ENCODE data around the gene VWA5B1. TPM values are rescaled to one million over a fixed set of nuclear protein-coding genes. Genes with fewer than 3 reads are reported as not detected.

Gene VWA5B1
- total and polyA plus RNA-seq, 2 of the 4 experiments (the other 2 are of a cell fraction) = not detected

DNA sequence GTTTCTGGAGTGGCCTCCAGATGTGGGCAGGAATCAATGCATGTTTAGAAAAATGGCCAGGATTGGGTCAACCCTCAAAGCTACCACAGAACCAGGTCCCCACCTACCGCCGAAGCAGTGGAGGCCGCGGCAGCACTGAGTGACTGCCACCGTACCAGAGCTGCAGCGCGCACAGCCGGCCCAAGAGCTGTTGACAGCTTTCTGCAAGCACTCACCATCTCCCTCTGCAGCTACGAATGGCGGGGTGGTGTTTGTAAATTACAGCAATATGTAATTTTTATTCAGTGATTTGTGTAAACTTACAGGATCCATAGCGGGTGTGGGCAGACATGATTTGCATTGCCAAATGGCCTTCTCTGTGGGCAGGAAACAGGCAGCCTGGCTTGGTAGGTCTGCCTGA is 98.9 kb downstream of the VWA5B1 start:
- ChIA-PET POLR2A (ENCODE audit: unreplicated experiment) (no interaction called here), CTCF (interaction anchor here (1.6 to 2.6 kb wide), 2 partner anchors 9 to 12 kb away, joined by 4 to 11 read pairs; no protein-coding TSS in a partner anchor)
- H3K14ac ChIP-seq (replicated peaks; ENCODE audit: low read depth, low read length) = no peak overlapping the region
- DNase-seq (no peak), ATAC-seq (ENCODE audit: low read depth) (peak; percentile 21; the same call in 1 of the 2 replicates)
- no peaks in the 10 kb centered on the region for H3K36me3 ChIP-seq (ENCODE audit: control insufficient read depth, insufficient read depth, low read length)
- H4K20me1 ChIP-seq (ENCODE audit: insufficient read depth, low read length) = no peaks in the 10 kb centered on the region
- H3K79me1 ChIP-seq (ENCODE audit: low read depth in 1 of 2, low read length in 2 of 2) = no peaks in the 10 kb centered on the region
- no peak overlapping the region for H4K8ac ChIP-seq (ENCODE audit: low read depth in 2 of 2, low read length in 2 of 2)
- in situ Hi-C loops (cut with MboI; ENCODE audit: low sequenced_read_pairs) = no loop called here
- H3K4me3 ChIP-seq (ENCODE audit: insufficient read depth, low read depth, low read length) = no peak overlapping the region
- H3K4me2 ChIP-seq (ENCODE audit: low read depth, low read length) = no peak overlapping the region
- TF ChIP-seq, protein P1, sequence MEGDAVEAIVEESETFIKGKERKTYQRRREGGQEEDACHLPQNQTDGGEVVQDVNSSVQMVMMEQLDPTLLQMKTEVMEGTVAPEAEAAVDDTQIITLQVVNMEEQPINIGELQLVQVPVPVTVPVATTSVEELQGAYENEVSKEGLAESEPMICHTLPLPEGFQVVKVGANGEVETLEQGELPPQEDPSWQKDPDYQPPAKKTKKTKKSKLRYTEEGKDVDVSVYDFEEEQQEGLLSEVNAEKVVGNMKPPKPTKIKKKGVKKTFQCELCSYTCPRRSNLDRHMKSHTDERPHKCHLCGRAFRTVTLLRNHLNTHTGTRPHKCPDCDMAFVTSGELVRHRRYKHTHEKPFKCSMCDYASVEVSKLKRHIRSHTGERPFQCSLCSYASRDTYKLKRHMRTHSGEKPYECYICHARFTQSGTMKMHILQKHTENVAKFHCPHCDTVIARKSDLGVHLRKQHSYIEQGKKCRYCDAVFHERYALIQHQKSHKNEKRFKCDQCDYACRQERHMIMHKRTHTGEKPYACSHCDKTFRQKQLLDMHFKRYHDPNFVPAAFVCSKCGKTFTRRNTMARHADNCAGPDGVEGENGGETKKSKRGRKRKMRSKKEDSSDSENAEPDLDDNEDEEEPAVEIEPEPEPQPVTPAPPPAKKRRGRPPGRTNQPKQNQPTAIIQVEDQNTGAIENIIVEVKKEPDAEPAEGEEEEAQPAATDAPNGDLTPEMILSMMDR (conservative IDR thresholded peaks at IDR 0.05; ENCODE audit: low read depth, low read length) = no peak
- no peak for TF ChIP-seq NFE2L2 (IDR thresholded peaks at IDR 0.05; ENCODE audit: low read depth, low read length)
- no peak for TF ChIP-seq CEBPB (IDR thresholded peaks at IDR 0.05; ENCODE audit: low read depth, low read length)
- no peak for TF ChIP-seq BHLHE40 (IDR thresholded peaks at IDR 0.05; ENCODE audit: low read depth, low read length)
- TF ChIP-seq POLR2A (IDR thresholded peaks at IDR 0.05; ENCODE audit: low read depth, low read length) = no peak
- no peak for TF ChIP-seq FOS (IDR thresholded peaks at IDR 0.05; ENCODE audit: low read depth, low read length)
- TF ChIP-seq RCOR1 (IDR thresholded peaks at IDR 0.05; ENCODE audit: insufficient replicate concordance, low read length) = no peak
- TF ChIP-seq MAFK (IDR thresholded peaks at IDR 0.05; ENCODE audit: low read depth, low read length) = no peak
- TF ChIP-seq ELK1 (IDR thresholded peaks at IDR 0.05; ENCODE audit: borderline replicate concordance, low read depth, low read length) = no peak
- TF ChIP-seq, protein P2, sequence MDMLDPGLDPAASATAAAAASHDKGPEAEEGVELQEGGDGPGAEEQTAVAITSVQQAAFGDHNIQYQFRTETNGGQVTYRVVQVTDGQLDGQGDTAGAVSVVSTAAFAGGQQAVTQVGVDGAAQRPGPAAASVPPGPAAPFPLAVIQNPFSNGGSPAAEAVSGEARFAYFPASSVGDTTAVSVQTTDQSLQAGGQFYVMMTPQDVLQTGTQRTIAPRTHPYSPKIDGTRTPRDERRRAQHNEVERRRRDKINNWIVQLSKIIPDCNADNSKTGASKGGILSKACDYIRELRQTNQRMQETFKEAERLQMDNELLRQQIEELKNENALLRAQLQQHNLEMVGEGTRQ (IDR thresholded peaks at IDR 0.05; ENCODE audit: low read depth, low read length) = no peak
- no peak overlapping the region for H3K18ac ChIP-seq (ENCODE audit: low read depth, low read length)
- no peak overlapping the region for H3K23ac ChIP-seq (ENCODE audit: low read depth, low read length)
- no peak overlapping the region for H2BK20ac ChIP-seq (ENCODE audit: low read depth, low read length)
- no peaks in the 10 kb centered on the region; the same call in 1 of the 2 replicates for H3K9me3 ChIP-seq (ENCODE audit: control insufficient read depth, insufficient read depth, low read length)
- no peak overlapping the region for H2BK15ac ChIP-seq (ENCODE audit: low read depth, low read length)
- no peak overlapping the region for H3K56ac ChIP-seq (ENCODE audit: extremely low read depth, insufficient read depth, low read length)
- no CpG with 5 or more reads among the region's 11 CpGs for WGBS, 2 experiments (ENCODE audit: extremely low coverage in 2 of 2, insufficient read length in 1 of 2)
- peaks cover 62% of the 10 kb centered on the region for H3K27me3 ChIP-seq (ENCODE audit: control insufficient read depth, insufficient read depth, low read length)
- BruUV-seq (replicated peaks) = no TSS peak
- H2BK5ac ChIP-seq (ENCODE audit: low read depth, low read length, poor library complexity, severe bottlenecking) = no peak overlapping the region
- no peak overlapping the region for H3K4ac ChIP-seq (ENCODE audit: low read depth, low read length)
- intact Hi-C loops (cut with micrococcal nuclease) = no loop called here
- dilution Hi-C loops (cut with HindIII; ENCODE audit: low sequenced_read_pairs, unreplicated experiment) = no loop called here
- H3K9ac ChIP-seq (ENCODE audit: low read depth, low read length) = no peak overlapping the region
- H2AK9ac ChIP-seq (replicated peaks; ENCODE audit: low read depth, low read length, poor library complexity) = no peak overlapping the region
- no peak overlapping the region for H3K27ac ChIP-seq (ENCODE audit: insufficient read depth, low read length)
- no peak overlapping the region; the same call in 1 of the 2 replicates for H2AK5ac ChIP-seq (ENCODE audit: low read depth, low read length)
- H3K9me1 ChIP-seq (ENCODE audit: insufficient read depth, low read length) = no peaks in the 10 kb centered on the region; the same call in 1 of the 2 replicates
- no peak overlapping the region for H2AFZ ChIP-seq (replicated peaks; ENCODE audit: low read length, poor library complexity)
- H4K91ac ChIP-seq (ENCODE audit: insufficient read depth, low read depth, low read length) = no peak overlapping the region
- no peak overlapping the region for H4K5ac ChIP-seq (ENCODE audit: low read depth, low read length)
- H3K4me1 ChIP-seq (ENCODE audit: control insufficient read depth, insufficient read depth, low read length) = no peaks in the 10 kb centered on the region
- no peak overlapping the region for H2BK120ac ChIP-seq (ENCODE audit: low read depth, low read length)

Data from IMR-90 (cell line).